ENCODE measurements around the gene MAPK13. TPM values are rescaled to one million over a fixed set of nuclear protein-coding genes. Genes with fewer than 3 reads are reported as not detected.

Gene MAPK13
- total RNA-seq, 2 donors from 2014 or later, result 40.7 to 74.2 TPM

GRCh38 chr6:36169023-36170007 lies 39.0 kb downstream of the MAPK13 start:
- Mint-ChIP-seq H3K36me3 (no peaks in the 10 kb centered on the region), H3K4me3 (peak overlapping the region; percentile 69)
- peak; percentile 80 to 85 for ATAC-seq

DNA sequence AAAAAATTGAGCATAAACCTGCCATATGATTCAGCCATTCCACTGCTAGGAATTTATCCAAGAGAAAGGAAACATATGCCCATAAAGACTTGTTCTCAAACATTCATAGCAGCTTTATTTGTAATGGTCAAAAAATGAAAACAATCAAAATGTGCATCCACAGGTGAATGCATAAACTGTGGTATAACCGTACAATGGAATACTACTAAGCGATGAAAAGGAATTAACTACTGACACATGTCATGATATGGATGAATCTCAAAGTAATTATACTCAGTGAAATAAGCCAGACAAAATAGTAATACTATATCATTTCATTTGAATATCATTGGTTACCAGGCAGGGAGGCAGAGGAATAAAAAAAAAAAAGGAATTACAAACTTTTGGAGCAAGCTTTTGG lies 40.4 kb downstream of the MAPK13 start:
- Mint-ChIP-seq H3K9me3 (peaks cover 3% of the 10 kb centered on the region), H3K4me1 (ENCODE audit: low read depth in 2 of 2) (peaks cover 26 to 27% of the 10 kb centered on the region in 2 donors), H3K36me3 (no peaks in the 10 kb centered on the region), H3K4me3 (no peak overlapping the region), H3K27ac (no peak overlapping the region), H3K27me3 (no peaks in the 10 kb centered on the region)
- no peak for ATAC-seq
- no peak for DNase-seq (ENCODE audit: low spot score)

More at GRCh38 chr6:36169023-36170007, 39.0 kb downstream of the MAPK13 start:
- H3K4me1 Mint-ChIP-seq (ENCODE audit: low read depth in 2 of 2), result peaks cover 24 to 27% of the 10 kb centered on the region in 2 donors
- DNase-seq (ENCODE audit: low spot score), result no peak
- H3K27me3 Mint-ChIP-seq, result no peaks in the 10 kb centered on the region
- H3K27ac Mint-ChIP-seq, result peak overlapping the region; percentile 86 to 96
- peaks cover 3% of the 10 kb centered on the region for H3K9me3 Mint-ChIP-seq

- Mint-ChIP-seq H3K27me3 (no peaks in the 10 kb centered on the region), H3K9me3 (peaks cover 3% of the 10 kb centered on the region), H3K4me3 (peak overlapping the region; percentile 50), H3K36me3 (no peaks in the 10 kb centered on the region), H3K27ac (peak overlapping the region; percentile 36 to 86), H3K4me1 (ENCODE audit: low read depth in 2 of 2) (peaks cover 27 to 29% of the 10 kb centered on the region in 2 donors)
- DNase-seq (ENCODE audit: low spot score) (no peak), ATAC-seq (peak in 1 of 2 donors; percentile 70)
Observed at GRCh38 chr6:36171573-36171972, 41.3 kb downstream of the MAPK13 start.

- H3K27me3 Mint-ChIP-seq, result no peaks in the 10 kb centered on the region
- peaks cover 4% of the 10 kb centered on the region for H3K9me3 Mint-ChIP-seq
- peak; percentile 63 for DNase-seq (ENCODE audit: low spot score)
- H3K36me3 Mint-ChIP-seq, result peaks cover 18% of the 10 kb centered on the region
- H3K4me1 Mint-ChIP-seq (ENCODE audit: low read depth in 2 of 2), result peaks cover 10 to 13% of the 10 kb centered on the region in 2 donors
- ATAC-seq, result peak; percentile 61 to 81
- peak overlapping the region; percentile 60 to 65 for H3K27ac Mint-ChIP-seq
- peak overlapping the region; percentile 50 for H3K4me3 Mint-ChIP-seq
Observed at GRCh38 chr6:36177166-36177565, 46.9 kb downstream of the MAPK13 start.

- peaks cover 18% of the 10 kb centered on the region for H3K36me3 Mint-ChIP-seq
- H3K4me3 Mint-ChIP-seq, result no peak overlapping the region
- H3K27me3 Mint-ChIP-seq, result no peaks in the 10 kb centered on the region
- peaks cover 4% of the 10 kb centered on the region for H3K9me3 Mint-ChIP-seq
- ATAC-seq (no peak), DNase-seq (ENCODE audit: low spot score) (no peak)
- H3K4me1 Mint-ChIP-seq (ENCODE audit: low read depth in 2 of 2), result peaks cover 10 to 13% of the 10 kb centered on the region in 2 donors
- H3K27ac Mint-ChIP-seq, result peak overlapping the region in 1 of 2 donors; percentile 60
Observed at GRCh38 chr6:36178544-36178943, 48.2 kb downstream of the MAPK13 start.

DNA sequence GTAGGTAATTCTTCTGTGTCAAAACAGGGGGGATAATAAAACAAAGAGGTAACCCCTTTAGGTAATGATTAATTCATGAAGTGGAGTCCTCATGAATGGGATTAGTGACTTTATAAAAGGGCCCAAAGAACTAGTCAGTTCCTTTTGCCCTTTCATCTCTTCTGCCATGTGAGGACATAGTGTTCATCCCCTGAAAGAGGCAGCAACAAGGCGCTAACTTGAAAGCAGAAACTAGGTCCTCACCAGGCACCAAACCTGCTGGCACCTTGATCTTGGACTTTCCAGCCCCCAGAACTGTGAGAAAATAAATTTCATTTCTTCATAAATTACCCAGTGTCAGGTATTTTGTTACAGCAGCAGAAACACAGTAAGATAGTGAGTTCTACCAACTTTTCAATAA lies 49.8 kb downstream of the MAPK13 start:
- Mint-ChIP-seq H3K27ac (no peak overlapping the region), H3K4me3 (no peak overlapping the region), H3K4me1 (ENCODE audit: low read depth in 2 of 2) (peaks cover 10 to 13% of the 10 kb centered on the region in 2 donors), H3K36me3 (peaks cover 18% of the 10 kb centered on the region), H3K27me3 (no peaks in the 10 kb centered on the region), H3K9me3 (peaks cover 4% of the 10 kb centered on the region)
- ATAC-seq, result no peak
- DNase-seq (ENCODE audit: low spot score), result no peak

GRCh38 chr6:36184311-36184710 lies 54.0 kb downstream of the MAPK13 start:
- Mint-ChIP-seq H3K4me1 (ENCODE audit: low read depth in 2 of 2) (peaks cover 2 to 5% of the 10 kb centered on the region in 2 donors), H3K9me3 (no peaks in the 10 kb centered on the region), H3K27ac (no peak overlapping the region), H3K4me3 (no peak overlapping the region), H3K27me3 (no peaks in the 10 kb centered on the region), H3K36me3 (no peaks in the 10 kb centered on the region)
- no peak for DNase-seq (ENCODE audit: low spot score)
- no peak for ATAC-seq

DNA sequence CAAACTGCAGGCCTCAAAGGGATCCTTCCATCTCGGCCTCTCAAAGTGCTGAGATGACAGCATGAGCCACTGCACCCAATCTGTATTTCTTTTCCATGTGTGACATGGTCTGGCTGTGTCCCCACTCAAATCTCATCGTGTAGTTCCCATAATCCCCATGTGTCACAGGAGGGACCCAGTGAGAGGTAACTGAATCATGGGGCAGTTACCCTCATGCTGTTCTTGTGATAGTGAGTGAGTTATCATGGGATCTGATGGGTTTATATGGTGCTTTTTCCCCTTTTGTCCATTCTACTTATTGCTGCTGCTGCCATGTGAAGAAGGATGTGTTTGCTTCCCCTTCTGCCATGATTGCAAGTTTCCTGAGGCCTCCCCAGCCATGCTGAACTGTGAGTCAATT lies 55.9 kb downstream of the MAPK13 start:
- no peak for ATAC-seq
- DNase-seq (ENCODE audit: low spot score), result no peak
- Mint-ChIP-seq H3K27ac (no peak overlapping the region), H3K4me1 (ENCODE audit: low read depth in 2 of 2) (peaks cover 2 to 5% of the 10 kb centered on the region in 2 donors), H3K4me3 (no peak overlapping the region), H3K36me3 (no peaks in the 10 kb centered on the region), H3K27me3 (no peaks in the 10 kb centered on the region), H3K9me3 (no peaks in the 10 kb centered on the region)

GRCh38 chr6:36187446-36187845 lies 57.1 kb downstream of the MAPK13 start:
- H3K27ac Mint-ChIP-seq, result no peak overlapping the region
- DNase-seq (ENCODE audit: low spot score), result no peak
- no peak for ATAC-seq
- no peaks in the 10 kb centered on the region for H3K36me3 Mint-ChIP-seq
- no peaks in the 10 kb centered on the region for H3K27me3 Mint-ChIP-seq
- H3K9me3 Mint-ChIP-seq, result no peaks in the 10 kb centered on the region
- H3K4me1 Mint-ChIP-seq (ENCODE audit: low read depth in 2 of 2), result peaks cover 5% of the 10 kb centered on the region in 2 donors
- H3K4me3 Mint-ChIP-seq, result no peak overlapping the region

Other genes with a start within 250 kb of the MAPK13 start
- gene SRPK1, start 209.4 kb upstream of the MAPK13 start, total RNA-seq, result 100 to 1,000 TPM in 1 of 2 donors, 10 to 100 TPM in 1; 70.6 to 140 TPM
- gene SLC26A8, start 105.9 kb upstream of the MAPK13 start, total RNA-seq, result under 1 TPM in 1 of 2 donors, not detected in 1; 0.33 TPM
- gene MAPK14, start 102.7 kb upstream of the MAPK13 start, total RNA-seq, result 10 to 100 TPM; 68.4 to 71.4 TPM
- 10 to 100 TPM; 37.2 to 43.6 TPM for gene BRPF3, start 66.2 kb downstream of the MAPK13 start, total RNA-seq
- under 1 TPM in 1 of 2 donors, not detected in 1; 0.86 TPM for gene PNPLA1, start 139.5 kb downstream of the MAPK13 start, total RNA-seq
- not detected for gene BNIP5, start 206.4 kb downstream of the MAPK13 start, total RNA-seq